Left forelimb (tissue), 1 donor: ENCODE data around the gene ALPI.

Source experiments
- DNase-seq: peaks from one replicate; pipeline ENCODE4 v3.0.0-alpha.2; 2018; ENCODE audit warnings: low spot score

ALPI gene

DNA sequence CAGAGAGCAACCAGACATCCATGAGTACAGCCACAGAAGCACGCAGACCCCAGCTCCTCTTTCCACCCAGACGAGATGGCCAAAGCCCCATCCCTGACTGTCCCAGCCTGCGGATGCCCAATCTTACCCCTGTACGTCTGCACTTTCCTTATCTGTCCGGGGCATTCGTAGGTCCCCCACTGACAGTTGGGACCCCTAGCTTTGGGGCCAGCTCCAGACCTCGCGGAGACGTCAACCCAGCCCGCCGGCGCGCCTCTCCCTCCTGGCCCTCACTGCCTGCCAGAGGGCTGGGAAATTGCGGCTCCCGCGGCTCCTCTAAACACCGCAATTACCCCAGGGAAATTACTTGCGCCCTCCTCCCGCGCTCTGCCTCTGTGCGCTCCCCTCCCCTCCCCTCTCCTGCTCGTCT is 29.4 kb downstream of the ALPI start:
- DNase-seq = peak; percentile 47

- DNase-seq = no peak
Measured at GRCh38 chr2:232485757-232486557, 30.0 kb downstream of the ALPI start.

DNA sequence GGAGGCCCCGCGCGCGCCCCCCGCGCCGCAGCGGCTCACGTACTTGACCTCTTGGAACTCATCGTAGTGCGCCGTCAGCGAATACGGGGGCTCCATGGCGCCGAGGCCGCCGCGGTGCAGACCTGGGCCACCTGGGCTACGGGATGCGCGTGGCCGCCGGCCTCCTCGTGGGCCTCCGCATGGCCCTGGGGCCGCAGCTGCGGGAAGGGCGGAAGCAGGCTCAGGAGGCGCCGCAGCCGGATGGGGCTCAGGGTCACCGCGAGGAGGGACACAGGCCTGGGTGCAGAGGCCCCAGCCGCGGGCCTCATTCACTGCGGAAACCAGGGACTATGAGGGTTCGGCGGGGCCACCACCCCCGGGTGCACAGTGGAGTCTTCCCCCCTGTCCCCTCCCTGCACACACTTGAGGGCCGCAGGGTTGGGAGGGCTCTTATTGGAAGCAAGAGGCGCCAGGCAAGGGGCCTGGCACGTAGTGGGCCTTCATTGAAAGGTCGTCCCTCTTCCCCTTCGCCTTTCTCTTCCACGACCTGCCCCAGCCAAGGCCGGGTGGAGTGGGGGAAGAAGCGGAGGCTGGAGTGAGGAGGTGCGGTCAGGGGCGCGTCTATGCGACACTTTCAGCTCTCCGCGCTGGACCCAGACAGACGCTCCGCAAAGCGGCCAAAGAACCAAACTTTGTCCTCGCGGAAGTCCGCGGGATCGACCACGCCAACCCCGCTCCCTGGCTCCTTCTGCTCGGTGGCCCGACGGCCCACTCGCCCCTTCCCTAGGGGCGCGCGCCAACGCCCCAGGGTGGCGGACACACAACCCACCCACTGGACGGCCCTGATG is 30.8 kb downstream of the ALPI start:
- DNase-seq = no peak

DNA sequence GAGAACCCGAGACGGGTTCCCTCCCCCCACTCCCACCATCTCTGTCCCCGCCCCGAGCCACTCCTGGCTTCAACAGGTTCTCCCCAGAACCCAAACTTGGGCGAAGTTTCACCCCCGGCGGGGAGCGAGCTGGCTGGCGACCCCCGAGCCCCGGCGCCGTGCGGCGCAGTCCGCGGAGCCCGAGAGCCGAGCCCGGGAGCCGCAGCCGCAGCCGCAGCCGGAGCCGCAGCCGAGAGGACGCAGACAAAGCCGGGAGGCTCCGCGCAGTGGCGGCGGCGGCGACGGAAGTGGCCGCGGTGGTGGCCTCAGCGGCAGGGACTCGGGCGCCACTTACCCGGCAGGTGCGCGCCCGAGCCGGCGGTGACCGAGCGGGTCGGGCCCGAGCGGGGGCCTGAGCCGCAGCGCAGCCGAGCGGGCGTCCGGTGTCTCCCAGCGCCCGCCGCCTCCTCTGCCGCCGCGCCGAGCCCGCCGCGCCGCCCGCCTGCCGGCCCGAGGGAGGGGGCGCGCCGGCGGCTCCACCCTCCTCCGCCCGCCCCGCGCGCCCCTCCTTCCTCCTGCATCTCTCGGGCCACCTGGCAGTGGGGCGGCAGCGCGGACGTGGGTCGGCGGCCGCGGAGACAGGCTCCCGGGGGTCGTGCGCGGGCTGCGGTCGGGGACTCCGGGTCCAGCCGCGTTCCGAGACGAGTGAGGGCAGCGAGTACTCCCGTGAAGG is 31.6 kb downstream of the ALPI start, which contains the start of gene ECEL1:
Gene ECEL1, minus strand, starts transcription at position 450 of the 712 bp plus-strand sequence. CDS start 1,181 bp downstream, outside the sequence.
- no peak for DNase-seq

- no peak for DNase-seq
Measured at GRCh38 chr2:232488097-232488711, 32.3 kb downstream of the ALPI start.

DNA sequence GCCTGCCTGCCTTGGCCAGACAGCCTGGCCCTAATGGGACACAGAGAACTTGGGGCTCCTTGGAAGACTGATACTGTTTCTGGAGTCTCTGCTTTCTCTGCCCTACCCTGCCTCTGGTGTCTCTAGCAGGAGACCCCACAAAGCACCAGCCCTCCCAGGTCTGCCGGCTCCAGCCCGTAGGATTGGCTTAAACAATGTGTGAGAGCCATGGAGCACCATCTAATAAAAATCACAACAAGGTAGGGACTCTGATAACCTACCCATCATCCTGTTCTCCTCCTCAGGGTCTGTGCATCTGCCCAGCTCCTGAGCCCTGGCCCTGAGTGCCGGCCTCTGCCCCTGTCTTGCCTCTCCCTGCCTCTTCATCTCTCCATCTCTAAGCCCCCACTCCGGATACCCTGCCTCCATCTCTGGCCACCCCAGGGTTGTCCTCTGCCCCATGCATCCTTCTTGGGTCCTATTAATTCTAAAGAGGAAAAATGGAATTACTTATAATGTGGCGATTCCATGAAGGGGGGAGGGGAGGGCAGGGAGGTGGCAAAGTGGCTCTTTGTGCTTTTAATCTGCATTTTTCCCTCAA is 32.9 kb downstream of the ALPI start:
- DNase-seq = no peak

DNA sequence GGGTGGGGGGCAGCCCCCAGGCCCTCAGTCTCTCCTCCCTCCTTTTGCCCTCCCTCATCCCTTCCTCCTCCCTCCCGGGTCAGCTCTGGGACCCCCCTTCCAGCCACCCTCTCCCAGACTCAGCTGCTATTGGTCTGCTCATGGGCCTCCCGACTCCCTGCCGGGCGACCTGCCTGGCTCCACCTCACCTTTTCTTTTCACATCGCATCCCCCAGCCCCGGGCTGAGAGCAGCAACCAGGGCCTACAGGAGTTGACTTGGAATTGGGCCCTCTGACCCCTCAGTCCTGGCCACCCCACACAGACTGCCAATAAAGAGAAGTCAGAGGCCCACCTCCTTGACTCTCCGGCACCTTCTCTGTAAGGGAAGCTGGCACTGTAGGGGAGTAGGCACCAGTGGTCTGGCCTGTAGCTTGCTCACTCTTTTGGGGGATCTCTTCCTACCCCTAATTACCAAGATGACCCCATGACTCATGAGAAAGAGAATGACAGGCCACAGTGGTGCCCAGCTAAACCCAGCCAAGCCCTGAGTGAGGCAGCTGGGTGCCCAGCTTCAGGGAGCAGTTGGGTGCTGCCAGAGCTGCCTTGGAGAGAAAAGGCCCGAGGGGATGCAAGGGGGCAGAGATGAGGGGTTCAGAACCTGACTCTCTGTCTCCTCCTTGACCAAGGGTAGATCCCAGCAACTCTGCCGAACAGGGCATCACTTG is 33.7 kb downstream of the ALPI start:
- DNase-seq = no peak

DNA sequence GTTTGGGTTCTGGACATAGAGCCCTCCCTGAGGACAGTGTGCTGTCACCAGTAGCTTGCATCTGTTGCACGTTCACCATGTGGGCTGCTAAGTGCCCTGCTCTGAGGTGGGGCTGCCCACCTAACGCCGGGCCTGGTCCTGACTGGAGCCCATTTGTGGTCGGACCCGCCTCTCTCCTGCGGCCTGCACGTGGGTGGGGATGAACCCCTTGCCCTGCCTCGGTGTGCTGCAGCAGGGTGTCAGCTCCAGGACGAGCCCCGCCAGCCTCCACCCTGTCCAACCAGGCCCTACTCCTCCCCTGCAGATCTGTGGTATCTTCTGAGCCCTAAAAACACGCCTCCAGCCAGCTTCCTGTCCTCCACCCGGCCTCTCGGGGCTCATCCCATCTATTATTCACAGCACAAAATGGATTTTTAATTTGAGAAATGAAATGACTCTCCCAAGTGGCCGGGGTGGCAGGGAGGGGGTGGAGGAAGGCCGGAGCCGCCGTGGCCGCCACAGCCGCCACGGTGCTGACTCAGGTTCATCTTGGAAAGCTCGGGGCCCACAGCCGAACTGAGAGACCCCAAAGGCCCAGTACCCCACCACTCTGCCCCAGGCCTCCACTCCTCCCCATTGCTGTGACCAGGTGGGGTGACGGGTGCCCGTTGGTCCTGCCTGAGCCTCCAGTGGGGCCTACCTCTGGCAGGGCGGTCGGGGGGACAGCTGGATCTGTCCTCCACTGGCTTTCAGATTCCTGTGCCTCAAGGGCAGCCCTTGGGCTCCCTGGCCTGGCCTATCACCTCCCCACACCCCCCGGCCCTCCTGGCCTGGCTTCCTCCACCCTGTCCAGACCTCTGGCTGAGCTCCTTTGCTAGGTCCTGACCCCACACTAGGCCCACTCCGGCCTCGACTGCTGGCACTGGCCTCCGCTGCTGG is 34.5 kb downstream of the ALPI start:
- DNase-seq = no peak

- DNase-seq = no peak
Measured at GRCh38 chr2:232491139-232491780, 35.3 kb downstream of the ALPI start.

DNA sequence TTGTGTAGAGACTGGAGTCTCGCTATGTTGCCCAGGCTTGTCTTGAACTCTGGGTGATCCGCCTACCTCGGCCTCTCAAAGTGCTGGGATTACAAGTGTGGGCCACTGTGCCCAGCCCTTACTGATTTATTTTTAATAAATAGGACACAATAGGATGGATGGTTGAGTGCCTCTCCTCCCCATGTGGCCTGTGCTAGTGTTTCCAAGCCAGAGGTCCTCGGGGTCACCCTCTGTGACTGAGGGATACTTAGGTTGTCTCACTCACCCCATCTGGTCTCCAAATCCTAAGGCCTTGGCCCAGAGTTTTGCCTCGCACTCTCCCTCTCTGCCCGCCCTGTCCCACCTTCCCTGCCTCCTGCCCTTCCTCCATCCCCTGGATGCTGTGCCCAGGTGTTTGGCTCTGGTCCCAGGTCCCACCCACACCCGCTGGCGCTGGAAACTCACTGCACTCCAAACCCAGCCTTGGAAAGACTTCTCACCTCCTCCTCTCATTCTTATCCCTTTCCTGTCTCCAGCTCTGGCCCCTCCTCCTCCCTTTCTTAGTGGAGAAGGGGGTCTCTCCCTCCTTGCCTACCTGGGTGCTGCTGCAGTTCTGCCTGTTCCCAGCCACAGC is 36.4 kb downstream of the ALPI start:
- DNase-seq = no peak

GRCh38 chr2:232492963-232493700 is 37.2 kb downstream of the ALPI start:
- no peak for DNase-seq

DNA sequence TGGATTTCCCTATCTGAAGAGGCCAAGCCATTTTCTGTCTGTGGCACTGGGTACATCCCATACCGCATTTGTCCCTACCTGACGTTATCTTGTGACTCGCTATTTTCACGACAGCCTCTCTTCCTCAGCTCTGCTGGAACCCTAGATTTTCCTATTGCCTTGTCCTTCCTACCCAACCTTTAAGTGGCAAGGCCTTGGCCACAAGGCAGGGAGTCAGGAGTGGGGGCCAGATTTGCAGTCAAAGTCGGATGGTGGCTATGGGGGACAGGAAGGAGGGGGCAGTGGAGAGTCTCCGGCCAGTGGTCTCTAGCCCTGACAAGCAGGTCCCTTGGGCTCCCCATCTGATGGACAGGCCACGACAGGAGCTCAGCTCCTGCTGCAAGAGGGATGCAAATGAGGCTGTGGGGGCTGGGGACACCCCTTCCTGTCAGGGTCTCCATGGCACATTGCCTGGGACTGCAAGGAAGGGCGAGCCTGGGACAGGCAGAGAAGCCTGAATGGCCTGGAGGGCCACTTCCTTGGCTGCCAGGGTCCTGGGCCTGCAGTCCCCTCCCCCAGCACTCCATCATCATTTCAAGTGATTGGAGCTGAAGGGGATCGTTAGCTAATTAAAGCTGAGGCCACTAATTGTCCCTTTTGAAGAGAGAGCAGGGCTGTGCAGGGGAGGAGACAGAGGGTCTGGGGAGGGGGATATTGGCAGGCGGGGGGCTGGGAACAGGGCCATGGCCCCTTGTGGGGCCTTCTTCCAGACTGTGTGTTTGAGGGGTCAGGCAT is 37.9 kb downstream of the ALPI start:
- no peak for DNase-seq

DNA sequence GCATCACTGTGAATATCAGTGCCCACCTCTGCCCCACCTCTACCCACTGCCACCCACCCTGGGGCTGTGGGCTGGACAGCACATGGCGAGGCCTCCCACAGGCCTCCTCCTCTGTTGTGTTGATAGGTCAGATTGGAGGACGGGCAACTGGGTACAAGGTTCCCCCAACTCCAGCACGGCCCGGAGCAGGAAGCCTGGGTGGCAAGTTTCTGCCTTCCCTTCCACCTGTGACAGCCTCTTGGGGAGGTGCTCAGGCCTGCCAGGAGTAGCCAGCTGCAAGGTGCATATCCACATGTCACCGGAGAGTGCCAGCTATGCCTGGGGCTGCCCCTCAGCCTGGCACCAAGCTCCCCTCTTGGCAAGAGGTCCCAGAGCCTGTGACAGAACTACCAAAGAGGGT is 38.6 kb downstream of the ALPI start:
- no peak for DNase-seq

DNA sequence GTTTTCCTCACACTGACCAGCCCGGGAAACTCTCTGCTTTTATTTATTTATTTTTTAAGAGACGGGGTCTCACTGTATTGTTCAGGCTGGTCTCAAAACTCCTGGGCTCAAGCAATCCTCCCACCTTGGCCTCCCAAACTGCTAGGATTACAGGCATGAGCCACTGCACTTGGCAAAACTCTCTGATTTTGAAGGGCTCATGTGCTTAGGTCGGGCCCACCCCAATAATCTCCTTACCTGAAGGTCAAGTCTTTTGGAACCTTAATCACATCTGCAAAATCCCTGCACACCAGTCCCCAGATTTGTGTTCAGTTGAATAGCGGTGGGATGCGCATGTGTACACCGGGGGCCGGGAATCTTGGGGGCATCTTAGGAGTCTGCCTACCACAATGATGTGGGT is 39.3 kb downstream of the ALPI start:
- no peak for DNase-seq

DNA sequence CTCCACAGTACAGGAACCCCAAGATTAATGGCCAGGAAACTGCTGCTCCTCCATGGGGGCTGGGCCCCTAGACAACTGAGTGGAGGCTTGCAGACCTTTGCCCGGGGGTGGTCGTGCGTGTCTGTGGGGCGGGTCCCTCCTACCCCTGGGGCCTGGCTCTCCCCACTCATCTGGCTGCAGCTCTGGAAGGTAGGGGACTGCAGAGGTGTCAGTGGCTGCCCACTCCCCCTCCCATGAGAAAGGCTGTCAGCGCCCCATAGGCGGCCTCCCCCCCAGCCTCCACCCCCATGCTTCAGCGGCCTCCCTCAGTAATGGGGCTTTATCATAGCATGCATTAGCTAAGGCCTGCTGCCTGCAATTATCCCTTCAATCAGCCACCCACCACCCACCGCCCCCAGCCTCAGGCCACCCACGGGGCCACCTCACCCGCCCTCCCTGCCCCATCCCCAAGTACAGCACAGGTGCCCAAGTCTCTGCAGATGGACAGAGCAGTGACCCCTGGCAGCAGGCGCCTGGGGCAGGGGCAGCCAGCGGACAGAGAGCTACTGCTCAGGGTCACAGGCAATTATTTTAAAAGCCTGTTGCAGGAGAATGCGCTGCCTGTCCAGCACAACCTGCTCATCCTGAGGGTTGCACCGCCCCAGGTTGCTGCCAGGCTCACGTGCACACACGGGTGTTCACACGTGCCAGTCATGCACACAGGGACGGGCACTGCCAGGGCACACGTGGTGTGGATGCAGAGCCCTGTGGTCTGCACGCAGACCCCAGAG is 40.7 kb downstream of the ALPI start:
- DNase-seq = no peak

- DNase-seq = no peak
Measured at GRCh38 chr2:232497348-232497747, 41.4 kb downstream of the ALPI start.

DNA sequence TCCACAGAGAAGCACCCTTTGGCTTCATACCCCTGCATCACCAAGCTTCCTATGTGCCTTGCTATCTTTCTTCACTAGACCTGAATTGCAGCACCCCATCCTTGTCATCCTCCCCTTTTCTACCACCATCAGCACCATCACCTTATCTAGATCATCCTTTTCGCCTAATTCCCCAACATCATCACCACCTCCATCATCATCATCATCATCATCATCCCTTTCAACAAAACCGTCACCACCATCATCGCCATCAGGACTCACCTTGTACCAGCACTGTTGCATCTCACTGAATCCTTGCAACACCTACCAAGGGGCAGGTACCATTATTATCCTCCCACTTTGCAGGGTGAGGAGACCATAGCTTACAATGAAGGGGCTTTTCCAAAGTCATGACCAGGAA is 42.5 kb downstream of the ALPI start:
- DNase-seq = no peak
